MM.1S (cell line): Measurements from ENCODE around the gene NDST1.

ENCODE experiments used
- EZH2phosphoT487 ChIP-seq: fragments of 300-600 bp; sonication (generic); IDR thresholded peaks from 2 replicates; pipeline ENCODE4 v1.6.1; 2018; ENCODE audit warnings: antibody characterized with exemption, low read length
- TF ChIP-seq, protein P1 (sequence below): fragments of 300-600 bp; sonication (generic); IDR thresholded peaks from 2 replicates; pipeline ENCODE4 v1.5.1; 2016; ENCODE audit warnings: antibody characterized with exemption, low read length, mixed read lengths

DNA sequence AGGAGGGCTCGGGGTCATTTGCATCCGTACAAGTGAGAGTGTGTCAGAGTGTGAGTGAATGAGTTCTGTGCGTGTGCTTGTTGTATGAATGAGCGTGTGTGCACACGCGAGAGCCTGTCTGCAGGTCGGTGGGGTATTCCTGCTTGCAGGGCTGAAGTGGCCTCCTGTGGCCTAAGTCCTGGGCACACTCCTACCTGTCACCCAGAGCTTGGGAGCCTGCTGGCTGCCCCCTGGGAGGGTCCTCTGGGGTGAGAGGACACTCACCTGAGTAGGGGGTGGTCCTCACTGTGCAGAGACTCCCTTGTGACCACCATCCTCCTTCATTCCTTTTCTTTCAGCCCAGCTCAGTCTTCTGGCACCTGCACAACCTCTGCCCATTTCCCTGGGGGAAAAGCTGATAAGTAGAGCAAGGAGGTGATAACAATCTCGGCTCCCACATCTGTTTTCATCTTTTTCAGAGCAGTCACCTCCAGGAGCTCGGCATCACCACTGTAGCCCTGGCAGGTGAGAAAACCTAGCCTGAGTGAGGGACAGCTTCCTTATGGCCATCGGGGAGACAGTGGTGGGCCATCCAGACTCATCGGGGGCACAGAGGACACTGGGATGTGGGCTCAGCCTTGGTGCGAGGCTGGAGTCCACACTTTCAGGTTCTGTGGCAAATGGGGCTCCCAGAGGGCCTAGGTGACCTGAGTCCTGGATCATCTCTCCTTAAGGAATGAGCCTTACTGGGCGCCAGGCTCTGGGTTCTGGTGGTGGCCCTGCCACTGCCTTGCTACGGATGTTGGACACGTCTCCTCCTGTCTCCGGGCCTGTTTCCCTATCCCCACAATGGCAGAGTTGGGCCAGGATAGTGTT, 93.8 kb downstream of the NDST1 start:
- TF ChIP-seq, protein P1, sequence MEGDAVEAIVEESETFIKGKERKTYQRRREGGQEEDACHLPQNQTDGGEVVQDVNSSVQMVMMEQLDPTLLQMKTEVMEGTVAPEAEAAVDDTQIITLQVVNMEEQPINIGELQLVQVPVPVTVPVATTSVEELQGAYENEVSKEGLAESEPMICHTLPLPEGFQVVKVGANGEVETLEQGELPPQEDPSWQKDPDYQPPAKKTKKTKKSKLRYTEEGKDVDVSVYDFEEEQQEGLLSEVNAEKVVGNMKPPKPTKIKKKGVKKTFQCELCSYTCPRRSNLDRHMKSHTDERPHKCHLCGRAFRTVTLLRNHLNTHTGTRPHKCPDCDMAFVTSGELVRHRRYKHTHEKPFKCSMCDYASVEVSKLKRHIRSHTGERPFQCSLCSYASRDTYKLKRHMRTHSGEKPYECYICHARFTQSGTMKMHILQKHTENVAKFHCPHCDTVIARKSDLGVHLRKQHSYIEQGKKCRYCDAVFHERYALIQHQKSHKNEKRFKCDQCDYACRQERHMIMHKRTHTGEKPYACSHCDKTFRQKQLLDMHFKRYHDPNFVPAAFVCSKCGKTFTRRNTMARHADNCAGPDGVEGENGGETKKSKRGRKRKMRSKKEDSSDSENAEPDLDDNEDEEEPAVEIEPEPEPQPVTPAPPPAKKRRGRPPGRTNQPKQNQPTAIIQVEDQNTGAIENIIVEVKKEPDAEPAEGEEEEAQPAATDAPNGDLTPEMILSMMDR: no peak
- TF ChIP-seq EZH2phosphoT487: no peak
